Breast epithelium (tissue), 3 donors: Measurements from ENCODE around the gene LDAF1.

Experiments used
- CTCF ChIP-seq, 3 donors: fragments of 450-650 bp; IDR thresholded peaks; one replicate each; pipeline ENCODE4 v1.5.1; 2016 to 2017; ENCODE audit warnings: antibody characterized with exemption in 3 of 3, mild to moderate bottlenecking in 3 of 3, moderate library complexity in 3 of 3
- POLR2A ChIP-seq: fragments of 450-650 bp; IDR thresholded peaks from one replicate; pipeline ENCODE4 v1.6.1; 2016; ENCODE audit warnings: antibody characterized with exemption, mild to moderate bottlenecking, moderate library complexity
- POLR2AphosphoS5 ChIP-seq, 3 donors: sonication (generic); formaldehyde crosslinking; IDR thresholded peaks; one replicate each; pipeline ENCODE4 v1.6.1; 2017; ENCODE audit warnings: antibody characterized with exemption in 3 of 3

- no peak for TF ChIP-seq POLR2A
- no peak for TF ChIP-seq CTCF (IDR thresholded peaks at IDR 0.05)
- no peak for TF ChIP-seq POLR2AphosphoS5 (IDR thresholded peaks at IDR 0.05)
Measured at GRCh38 chr16:21186326-21186691, 27.8 kb downstream of the LDAF1 start.
